ENCODE measurements around the gene DPH2. TPM values are rescaled to one million over a fixed set of nuclear protein-coding genes. Genes with fewer than 3 reads are reported as not detected.

DPH2 gene
- total RNA-seq, 1 experiment from 2014 or later: 38.9 TPM

DNA sequence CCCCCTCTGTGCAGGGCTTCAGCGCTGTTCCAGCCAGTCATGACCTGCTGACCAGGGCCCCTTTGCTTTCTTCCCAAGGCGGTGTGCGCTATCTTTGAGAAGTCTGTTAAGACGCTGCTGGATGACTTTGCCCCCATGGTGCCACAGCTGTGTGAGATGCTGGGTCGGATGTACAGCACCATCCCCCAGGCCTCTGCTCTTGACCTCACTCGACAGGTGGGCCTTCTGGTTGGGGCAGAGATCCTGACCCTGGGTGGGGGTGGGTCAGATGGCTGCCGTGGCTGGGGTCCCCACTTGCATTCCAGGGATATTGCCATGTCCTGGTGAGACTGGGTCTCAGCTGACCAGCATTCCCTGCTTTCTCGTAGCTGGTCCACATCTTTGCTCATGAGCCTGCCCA is 9.0 kb upstream of the DPH2 start:
- no peak for DNase-seq (ENCODE audit: unreplicated experiment)
- BruUV-seq (replicated peaks): no TSS peak
- no peaks in the 10 kb centered on the region for H3K27me3 Mint-ChIP-seq (ENCODE audit: insufficient read depth, unreplicated experiment)
- CTCF ChIA-PET: interaction anchor here (0.6 to 1.0 kb wide), 2 partner anchors 87 to 257 kb away, joined by 3 to 4 read pairs; no protein-coding TSS in a partner anchor
- POLR2A ChIA-PET: interaction anchor here (0.6 kb wide), 1 partner anchor 76 kb away, joined by 3 read pairs; no protein-coding TSS in a partner anchor
- H3K9me3 Mint-ChIP-seq (ENCODE audit: unreplicated experiment): no peaks in the 10 kb centered on the region
- H3K4me3 Mint-ChIP-seq (ENCODE audit: unreplicated experiment): no peak overlapping the region
- intact Hi-C loops (cut with micrococcal nuclease): no loop called here
- H3K36me3 Mint-ChIP-seq (ENCODE audit: insufficient read depth, unreplicated experiment): peaks cover 12% of the 10 kb centered on the region
- TF ChIP-seq, protein P1, sequence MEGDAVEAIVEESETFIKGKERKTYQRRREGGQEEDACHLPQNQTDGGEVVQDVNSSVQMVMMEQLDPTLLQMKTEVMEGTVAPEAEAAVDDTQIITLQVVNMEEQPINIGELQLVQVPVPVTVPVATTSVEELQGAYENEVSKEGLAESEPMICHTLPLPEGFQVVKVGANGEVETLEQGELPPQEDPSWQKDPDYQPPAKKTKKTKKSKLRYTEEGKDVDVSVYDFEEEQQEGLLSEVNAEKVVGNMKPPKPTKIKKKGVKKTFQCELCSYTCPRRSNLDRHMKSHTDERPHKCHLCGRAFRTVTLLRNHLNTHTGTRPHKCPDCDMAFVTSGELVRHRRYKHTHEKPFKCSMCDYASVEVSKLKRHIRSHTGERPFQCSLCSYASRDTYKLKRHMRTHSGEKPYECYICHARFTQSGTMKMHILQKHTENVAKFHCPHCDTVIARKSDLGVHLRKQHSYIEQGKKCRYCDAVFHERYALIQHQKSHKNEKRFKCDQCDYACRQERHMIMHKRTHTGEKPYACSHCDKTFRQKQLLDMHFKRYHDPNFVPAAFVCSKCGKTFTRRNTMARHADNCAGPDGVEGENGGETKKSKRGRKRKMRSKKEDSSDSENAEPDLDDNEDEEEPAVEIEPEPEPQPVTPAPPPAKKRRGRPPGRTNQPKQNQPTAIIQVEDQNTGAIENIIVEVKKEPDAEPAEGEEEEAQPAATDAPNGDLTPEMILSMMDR (IDR thresholded peaks at IDR 0.05; ENCODE audit: unreplicated experiment): no peak
- H3K27ac Mint-ChIP-seq (ENCODE audit: low read depth, unreplicated experiment): no peak overlapping the region
- H3K4me1 Mint-ChIP-seq (ENCODE audit: insufficient read depth, unreplicated experiment): no peaks in the 10 kb centered on the region

- no peak overlapping the region for H3K4me3 Mint-ChIP-seq (ENCODE audit: unreplicated experiment)
- no peaks in the 10 kb centered on the region for H3K9me3 Mint-ChIP-seq (ENCODE audit: unreplicated experiment)
- POLR2A ChIA-PET: no interaction called here
Measured at GRCh38 chr1:43961692-43962091, 8.1 kb upstream of the DPH2 start.

DNA sequence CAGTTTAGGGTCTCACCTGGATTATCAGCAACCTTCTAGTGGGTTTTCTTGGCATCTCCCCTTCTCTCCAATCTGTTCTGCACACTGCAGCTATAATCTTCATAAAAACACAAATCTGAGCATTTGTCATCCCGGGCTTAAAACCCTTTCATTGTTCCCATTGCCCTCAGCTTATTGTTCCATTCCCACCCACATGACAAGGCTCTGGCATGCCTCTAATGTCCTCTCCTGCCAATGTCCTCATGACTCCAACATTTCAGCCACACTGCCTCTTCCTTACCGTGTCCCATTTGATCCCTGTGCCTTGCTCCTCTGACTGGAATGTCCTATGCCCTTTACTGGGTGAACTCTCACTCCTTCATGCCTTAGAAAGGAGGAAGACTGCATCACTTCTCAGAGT is 7.5 kb upstream of the DPH2 start:
- Mint-ChIP-seq H3K4me1 (ENCODE audit: insufficient read depth, unreplicated experiment) (no peaks in the 10 kb centered on the region), H3K27ac (ENCODE audit: low read depth, unreplicated experiment) (no peak overlapping the region), H3K27me3 (ENCODE audit: insufficient read depth, unreplicated experiment) (no peaks in the 10 kb centered on the region), H3K4me3 (ENCODE audit: unreplicated experiment) (no peak overlapping the region), H3K36me3 (ENCODE audit: insufficient read depth, unreplicated experiment) (peaks cover 12% of the 10 kb centered on the region), H3K9me3 (ENCODE audit: unreplicated experiment) (no peaks in the 10 kb centered on the region)
- BruUV-seq (replicated peaks): no TSS peak
- ChIA-PET CTCF (interaction anchor here (1.7 kb wide), 1 partner anchor 28 kb away, joined by 10 read pairs; no protein-coding TSS in a partner anchor), POLR2A (no interaction called here)
- intact Hi-C loops (cut with micrococcal nuclease): no loop called here
- DNase-seq (ENCODE audit: unreplicated experiment): no peak
- TF ChIP-seq, protein P1 (IDR thresholded peaks at IDR 0.05; ENCODE audit: unreplicated experiment): no peak

More at GRCh38 chr1:43961692-43962091, 8.1 kb upstream of the DPH2 start:
- H3K27me3 Mint-ChIP-seq (ENCODE audit: insufficient read depth, unreplicated experiment): no peaks in the 10 kb centered on the region
- H3K4me1 Mint-ChIP-seq (ENCODE audit: insufficient read depth, unreplicated experiment): no peaks in the 10 kb centered on the region
- intact Hi-C loops (cut with micrococcal nuclease): no loop called here
- DNase-seq (ENCODE audit: unreplicated experiment): no peak
- CTCF ChIA-PET: interaction anchor here (1.7 kb wide), 1 partner anchor 27 kb away, joined by 10 read pairs; no protein-coding TSS in a partner anchor
- peaks cover 12% of the 10 kb centered on the region for H3K36me3 Mint-ChIP-seq (ENCODE audit: insufficient read depth, unreplicated experiment)
- H3K27ac Mint-ChIP-seq (ENCODE audit: low read depth, unreplicated experiment): no peak overlapping the region
- TF ChIP-seq, protein P1 (IDR thresholded peaks at IDR 0.05; ENCODE audit: unreplicated experiment): no peak
- BruUV-seq (replicated peaks): no TSS peak

- H3K27ac Mint-ChIP-seq (ENCODE audit: low read depth, unreplicated experiment): no peak overlapping the region
- intact Hi-C loops (cut with micrococcal nuclease): no loop called here
- no peaks in the 10 kb centered on the region for H3K4me1 Mint-ChIP-seq (ENCODE audit: insufficient read depth, unreplicated experiment)
- H3K9me3 Mint-ChIP-seq (ENCODE audit: unreplicated experiment): no peaks in the 10 kb centered on the region
- DNase-seq (ENCODE audit: unreplicated experiment): no peak
- CTCF ChIA-PET: interaction anchor here (1.7 kb wide), 1 partner anchor 29 kb away, joined by 10 read pairs; no protein-coding TSS in a partner anchor
- POLR2A ChIA-PET: no interaction called here
- no peaks in the 10 kb centered on the region for H3K27me3 Mint-ChIP-seq (ENCODE audit: insufficient read depth, unreplicated experiment)
- BruUV-seq (replicated peaks): no TSS peak
- TF ChIP-seq, protein P1 (IDR thresholded peaks at IDR 0.05; ENCODE audit: unreplicated experiment): no peak
- H3K36me3 Mint-ChIP-seq (ENCODE audit: insufficient read depth, unreplicated experiment): peaks cover 12% of the 10 kb centered on the region
- H3K4me3 Mint-ChIP-seq (ENCODE audit: unreplicated experiment): no peak overlapping the region
Measured at GRCh38 chr1:43963006-43963405, 6.8 kb upstream of the DPH2 start.

Data from MCF 10A (cell line).